ENCODE data around the gene PAX2.

PAX2 gene

DNA sequence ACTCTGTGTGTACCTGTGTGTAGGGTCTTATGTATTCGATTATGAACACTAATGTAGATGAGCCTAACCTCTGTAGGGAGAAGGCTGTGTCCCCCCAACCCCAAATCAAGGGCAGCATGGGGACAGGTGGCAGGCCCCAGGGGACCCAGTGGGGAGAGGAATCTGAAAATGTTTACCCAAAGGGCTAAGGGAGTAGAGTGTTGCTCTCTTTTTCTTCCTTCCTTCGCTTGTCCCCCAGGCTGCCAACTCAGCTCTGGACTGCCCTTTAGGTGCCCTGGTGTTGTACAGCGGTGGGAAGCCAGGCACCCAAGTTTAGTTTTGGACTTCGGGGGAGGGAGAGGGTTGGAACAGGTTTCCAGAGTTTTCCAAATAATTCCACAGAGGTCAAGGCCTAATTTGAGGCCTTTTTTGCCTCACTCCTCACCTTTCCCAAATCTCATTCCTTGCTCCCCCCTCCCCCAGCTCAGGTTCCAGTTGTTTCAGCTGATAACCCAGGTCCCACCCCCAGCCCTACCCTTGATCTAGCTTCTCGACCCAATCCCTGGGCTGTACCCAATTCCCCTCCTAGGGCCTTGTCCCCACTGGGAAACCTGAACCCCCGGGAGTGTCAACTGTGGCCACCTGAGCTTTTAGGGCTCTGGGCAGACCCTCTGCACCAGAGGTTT is 9.1 kb upstream of the PAX2 start:
- no peak for DNase-seq (ENCODE audit: low read depth, low spot score)
- in situ Hi-C loops (cut with HindIII; ENCODE audit: low sequenced_read_pairs): no loop called here
- no peak overlapping the region for H3K4me3 ChIP-seq (ENCODE audit: low read depth, low read length)
- no peak for TF ChIP-seq CTCF (IDR thresholded peaks at IDR 0.05; ENCODE audit: low read depth, low read length)

DNA sequence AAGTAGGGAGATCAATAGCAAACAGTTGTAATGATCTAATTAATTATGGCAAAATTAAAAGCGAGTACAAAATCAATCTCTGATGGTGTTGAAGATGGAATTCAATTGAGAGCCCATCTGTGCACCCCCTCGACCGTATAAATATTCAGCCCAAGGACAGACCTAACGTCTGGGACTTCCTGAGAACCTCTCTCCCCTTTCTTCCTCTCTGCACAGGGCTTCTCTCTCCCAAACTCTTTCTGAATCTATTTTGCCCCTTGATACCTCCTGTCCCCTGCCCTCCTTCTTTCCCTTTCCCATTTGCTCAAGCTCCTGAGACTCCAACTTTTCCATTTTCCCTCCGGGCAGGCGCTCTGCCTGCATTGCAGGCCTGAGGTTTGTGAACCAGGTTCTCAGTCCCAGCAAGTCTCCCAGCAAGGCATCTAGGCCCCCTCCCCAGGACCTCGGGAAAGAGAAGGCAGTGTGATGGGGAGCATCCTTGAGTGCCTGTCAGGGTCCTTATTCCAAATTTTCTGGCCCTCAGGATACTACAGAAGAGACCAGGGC is 8.5 kb upstream of the PAX2 start:
- TF ChIP-seq CTCF (IDR thresholded peaks at IDR 0.05; ENCODE audit: low read depth, low read length): no peak
- in situ Hi-C loops (cut with HindIII; ENCODE audit: low sequenced_read_pairs): no loop called here
- no peak overlapping the region for H3K4me3 ChIP-seq (ENCODE audit: low read depth, low read length)
- DNase-seq (ENCODE audit: low read depth, low spot score): no peak

GRCh38 chr10:100737355-100738054 is 7.9 kb upstream of the PAX2 start:
- no peak for TF ChIP-seq CTCF (IDR thresholded peaks at IDR 0.05; ENCODE audit: low read depth, low read length)
- no peak for DNase-seq (ENCODE audit: low read depth, low spot score)
- no peak overlapping the region for H3K4me3 ChIP-seq (ENCODE audit: low read depth, low read length)
- in situ Hi-C loops (cut with HindIII; ENCODE audit: low sequenced_read_pairs): no loop called here

- in situ Hi-C loops (cut with HindIII; ENCODE audit: low sequenced_read_pairs): no loop called here
- TF ChIP-seq CTCF (IDR thresholded peaks at IDR 0.05; ENCODE audit: low read depth, low read length): no peak
- H3K4me3 ChIP-seq (ENCODE audit: low read depth, low read length): no peak overlapping the region
- DNase-seq (ENCODE audit: low read depth, low spot score): no peak
These were observed 7.1 kb upstream of the PAX2 start for GRCh38 chr10:100738055-100738827.

DNA sequence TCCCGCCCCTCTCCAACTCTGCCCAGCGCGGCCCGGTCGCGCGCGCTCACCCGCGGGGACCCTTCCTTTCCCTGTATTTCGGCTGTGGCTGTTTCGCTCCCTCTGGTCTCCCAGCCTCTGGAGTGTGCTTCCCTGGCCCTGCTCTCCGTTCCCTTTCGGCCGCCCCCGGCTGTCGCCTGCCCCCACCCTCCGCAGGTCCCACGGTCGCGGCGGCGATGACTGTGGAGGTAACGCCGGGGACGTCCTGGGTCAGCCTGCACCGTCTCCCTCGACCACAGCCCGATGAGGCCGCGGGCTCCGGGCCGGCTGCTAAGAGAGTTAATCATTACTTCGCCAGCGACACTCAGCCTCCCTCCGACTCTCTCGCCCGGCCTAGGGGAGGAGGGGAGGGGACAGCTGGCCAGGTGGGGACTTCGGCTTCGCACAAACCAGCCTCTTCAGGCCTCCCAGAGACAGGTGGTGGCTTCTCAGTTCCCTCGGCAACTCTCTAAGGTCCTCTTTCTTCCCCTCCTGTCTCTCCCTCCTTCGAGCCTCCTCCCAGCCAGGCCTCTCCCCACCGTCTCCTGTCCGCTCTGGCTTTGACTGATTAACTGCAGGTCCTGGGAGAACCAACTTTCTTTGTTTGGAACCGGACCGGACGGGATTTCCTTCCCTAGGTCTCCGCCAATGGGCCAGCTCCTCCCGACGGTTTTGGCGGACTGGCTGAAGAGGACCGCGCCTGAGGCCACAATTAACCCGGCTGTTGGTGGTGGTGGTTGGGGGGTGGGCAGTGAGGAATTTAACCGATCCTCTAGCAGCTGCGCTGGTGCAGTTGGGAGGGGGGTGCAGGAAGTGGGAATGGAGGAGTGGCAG is 5.6 kb upstream of the PAX2 start:
- TF ChIP-seq CTCF (IDR thresholded peaks at IDR 0.05; ENCODE audit: low read depth, low read length): no peak
- no peak overlapping the region for H3K4me3 ChIP-seq (ENCODE audit: low read depth, low read length)
- in situ Hi-C loops (cut with HindIII; ENCODE audit: low sequenced_read_pairs): no loop called here
- DNase-seq (ENCODE audit: low read depth, low spot score): no peak

Data from astrocyte of the spinal cord (primary cell).